GM18526 (cell line): ENCODE data around the gene CWC27.

Experiments
- POLR2A ChIP-seq: IDR thresholded peaks from 3 replicates; pipeline ENCODE4 v1.6.1; 2011; ENCODE audit not compliant: insufficient read length; ENCODE audit errors: extremely low read depth

The CWC27 gene

DNA sequence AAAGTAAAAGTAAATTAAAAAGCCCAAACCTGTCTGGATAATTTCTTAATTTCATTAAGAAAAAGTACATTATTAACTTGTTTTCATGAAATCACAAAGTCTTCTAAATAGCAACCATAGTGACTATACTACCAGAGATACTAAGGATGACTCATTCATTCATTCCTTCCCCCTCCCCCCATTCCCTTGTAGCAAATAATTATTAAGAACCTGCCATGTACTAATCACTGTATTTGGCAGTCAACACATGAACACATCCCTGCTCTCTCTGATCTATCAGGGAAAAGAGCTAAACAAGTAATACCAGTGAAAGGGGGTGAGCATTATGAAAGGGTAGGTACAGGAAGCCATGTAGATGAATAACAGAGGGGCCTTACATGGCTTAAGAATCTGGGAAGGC lies 203.9 kb downstream of the CWC27 start:
- no peak for TF ChIP-seq POLR2A

DNA sequence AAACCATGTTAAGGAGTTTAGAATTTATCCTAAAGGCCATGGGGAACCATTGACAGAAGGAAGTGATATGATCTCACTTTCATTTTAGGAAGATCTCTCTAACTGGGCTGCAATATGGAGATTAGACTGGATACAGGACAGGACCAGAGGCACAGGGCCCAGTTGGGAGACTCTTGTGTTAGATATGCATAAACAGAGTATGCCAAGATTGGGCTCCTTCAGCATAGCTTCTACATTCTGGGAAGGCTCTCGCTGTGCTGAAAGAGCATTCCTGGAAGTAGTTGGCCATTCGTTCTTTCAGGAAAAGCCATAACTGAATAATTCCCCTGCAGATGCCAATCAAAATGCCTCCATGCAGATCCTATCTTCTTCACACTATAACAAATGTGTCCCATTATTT lies 204.5 kb downstream of the CWC27 start:
- no peak for TF ChIP-seq POLR2A

DNA sequence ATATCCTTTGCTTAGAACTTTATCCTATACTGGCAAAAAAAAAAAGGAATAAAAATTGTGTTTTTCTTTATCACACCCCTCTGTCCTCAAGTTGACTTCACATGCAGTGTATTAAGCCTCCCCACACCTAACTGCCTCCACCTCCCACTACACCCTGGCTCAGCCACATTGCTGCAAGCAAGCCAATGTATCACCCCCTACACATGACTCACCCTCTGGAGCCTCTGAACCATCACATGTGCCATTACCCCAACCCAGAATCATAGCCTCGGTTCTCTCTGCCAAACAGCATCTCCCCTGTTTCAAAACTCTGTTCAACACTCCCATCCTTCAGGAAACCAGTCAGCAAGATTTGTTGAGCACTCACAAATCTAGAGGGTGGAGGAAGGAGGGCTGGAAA lies 209.0 kb downstream of the CWC27 start:
- no peak for TF ChIP-seq POLR2A

DNA sequence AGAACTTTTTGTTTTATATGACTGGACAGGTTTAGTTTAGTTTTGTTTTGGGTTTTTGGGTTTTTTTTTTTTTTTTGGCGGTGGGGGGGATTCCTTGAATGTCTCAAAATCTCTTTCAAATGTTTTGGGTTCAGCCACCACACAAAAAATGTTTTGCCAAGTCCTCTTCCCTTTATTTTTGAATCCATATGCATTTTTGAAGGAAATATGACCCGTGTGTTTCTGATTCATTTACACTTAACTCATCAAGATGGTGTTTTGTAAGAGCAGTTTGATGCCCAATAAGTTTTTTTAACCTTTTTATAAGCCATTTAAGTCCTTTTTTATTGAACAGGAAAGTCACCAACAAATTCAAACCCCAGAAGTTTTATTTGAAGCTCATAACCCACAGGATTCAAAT lies 209.8 kb downstream of the CWC27 start:
- no peak for TF ChIP-seq POLR2A

DNA sequence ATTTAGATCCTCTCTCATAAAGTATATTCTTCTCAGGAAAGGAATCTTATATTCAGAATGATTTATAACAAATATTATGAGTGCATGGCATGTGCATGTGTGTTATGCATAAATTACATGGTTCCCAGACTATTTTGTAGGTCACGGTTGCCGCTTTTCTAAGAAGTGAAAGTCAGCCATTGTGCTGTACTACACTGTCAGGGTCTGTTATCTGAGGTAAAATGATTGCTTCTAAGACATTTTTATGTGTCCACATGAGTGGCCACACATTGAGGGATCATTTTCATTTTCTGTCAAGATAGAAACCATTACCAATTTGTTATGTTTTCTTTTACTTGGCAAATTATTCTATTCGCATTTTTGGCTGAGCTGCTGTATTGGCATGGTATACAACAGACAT lies 210.8 kb downstream of the CWC27 start:
- no peak for TF ChIP-seq POLR2A

DNA sequence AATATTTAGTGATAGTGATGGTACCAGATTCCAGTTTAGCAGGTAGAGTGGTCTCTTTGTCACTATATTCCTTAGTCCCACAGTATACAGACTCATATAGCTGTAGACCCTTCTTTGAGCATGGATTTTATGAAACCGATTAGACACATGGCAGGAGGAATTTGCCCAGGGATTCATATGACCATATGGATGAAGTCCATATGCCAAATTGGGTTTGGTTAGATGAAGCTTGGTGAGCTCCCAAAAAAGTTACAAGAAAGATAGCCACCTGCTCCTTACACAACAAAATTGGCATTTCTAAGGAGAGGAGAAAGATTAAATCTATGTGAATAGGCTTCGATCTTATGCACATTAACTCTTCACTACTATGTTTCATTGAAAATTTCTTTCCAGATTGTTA lies 211.4 kb downstream of the CWC27 start:
- TF ChIP-seq POLR2A, result no peak

DNA sequence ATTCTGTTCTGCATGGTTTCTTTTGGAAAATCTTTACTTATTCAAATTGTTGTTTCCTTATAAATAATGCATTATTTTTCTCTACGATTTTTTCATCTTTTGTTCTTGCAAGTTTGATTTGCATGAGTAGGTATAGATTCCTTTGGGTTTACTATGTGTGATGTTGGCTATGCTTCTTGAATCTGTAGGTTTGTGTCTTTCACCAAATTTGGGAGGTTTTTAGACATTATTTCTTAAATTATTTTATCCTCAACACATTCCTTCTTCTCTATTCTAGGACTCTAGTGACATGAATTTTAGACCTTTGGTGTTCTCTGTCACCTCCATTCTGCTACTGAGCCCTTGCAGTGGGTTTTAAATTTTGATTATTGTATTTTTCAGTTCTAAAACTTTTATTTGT lies 219.0 kb downstream of the CWC27 start:
- TF ChIP-seq POLR2A, result no peak

DNA sequence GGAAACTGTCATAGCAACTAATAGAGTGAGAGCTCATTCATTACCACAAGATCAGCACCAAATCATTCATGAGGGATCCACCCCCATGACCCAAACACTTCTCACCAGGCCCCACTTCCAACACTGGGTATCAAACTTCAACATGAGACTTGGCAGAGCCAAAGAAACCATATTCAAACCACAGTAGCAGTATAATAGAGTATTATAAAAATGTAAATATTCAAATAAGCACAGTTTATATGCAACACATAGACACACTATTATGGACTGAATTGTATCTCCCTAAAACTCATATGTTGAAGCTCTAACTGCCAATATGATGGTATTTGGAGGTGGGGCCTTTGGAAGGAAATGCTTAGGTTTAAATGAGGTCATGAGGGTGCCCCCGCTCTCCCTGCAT lies 240.5 kb downstream of the CWC27 start:
- no peak for TF ChIP-seq POLR2A

DNA sequence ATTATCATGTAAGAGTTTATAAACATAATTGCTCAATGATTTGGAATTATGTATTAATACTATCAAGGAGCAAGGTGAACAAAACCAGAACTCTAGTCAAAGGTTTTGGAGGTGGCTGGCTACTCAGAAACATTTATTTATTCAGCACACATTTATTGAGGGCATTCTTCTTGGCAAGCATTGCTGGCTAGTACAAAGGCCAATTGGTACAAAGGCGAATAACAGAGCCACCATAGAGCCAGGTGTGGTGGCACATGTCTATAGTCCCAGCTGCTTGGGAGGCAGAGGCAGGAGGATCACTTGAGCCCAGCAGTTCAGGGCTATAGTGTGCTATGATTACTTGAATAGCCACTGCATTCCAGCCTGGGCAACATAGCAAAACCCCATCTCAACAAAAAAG lies 242.1 kb downstream of the CWC27 start:
- TF ChIP-seq POLR2A, result no peak

DNA sequence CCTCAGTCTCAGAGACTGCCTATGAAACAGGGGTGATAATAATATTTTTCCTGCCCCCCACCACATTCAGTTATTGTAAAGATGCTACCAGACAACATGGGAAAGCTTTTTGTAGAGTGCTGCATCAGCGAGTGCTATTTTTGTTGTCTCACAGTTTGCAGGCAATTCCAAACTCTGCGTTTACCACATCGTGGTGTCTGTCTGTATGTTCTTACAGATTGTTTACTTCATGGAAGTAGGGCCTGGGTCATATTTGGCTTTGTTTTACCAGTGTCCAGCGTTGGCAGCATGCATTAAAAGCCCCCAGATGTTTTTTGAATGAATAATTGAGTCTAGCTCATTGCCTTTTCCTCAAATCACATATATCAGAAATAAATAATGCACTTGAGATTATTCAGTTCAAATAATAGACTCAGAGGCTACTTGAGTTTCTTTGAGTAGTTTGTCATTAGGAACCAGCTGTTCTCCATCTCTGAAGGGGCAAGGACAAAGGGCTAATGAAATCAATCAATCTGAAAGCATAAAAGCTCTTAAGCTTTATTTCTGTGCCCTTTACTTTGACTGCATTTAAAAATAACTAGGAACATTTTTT lies 243.7 kb downstream of the CWC27 start:
- TF ChIP-seq POLR2A, result no peak

DNA sequence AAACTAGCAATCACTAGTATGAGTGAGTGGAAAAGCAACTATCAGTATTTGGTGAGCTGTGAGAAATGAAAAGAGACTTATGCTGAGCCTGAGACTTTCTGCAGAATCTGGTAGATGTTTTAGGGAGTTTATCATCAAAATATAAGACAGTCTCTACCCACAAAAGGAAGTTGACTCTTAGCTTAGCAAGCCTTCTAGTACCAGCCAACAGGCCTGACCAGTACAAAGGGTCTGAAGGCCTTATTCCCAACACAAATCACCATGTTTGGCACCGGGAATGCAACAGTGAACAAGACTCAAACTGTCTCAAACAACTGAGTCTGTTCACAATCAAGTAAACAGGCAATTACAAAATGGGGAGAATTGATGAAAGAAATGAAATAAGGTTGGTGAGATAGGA lies 244.4 kb downstream of the CWC27 start:
- no peak for TF ChIP-seq POLR2A

DNA sequence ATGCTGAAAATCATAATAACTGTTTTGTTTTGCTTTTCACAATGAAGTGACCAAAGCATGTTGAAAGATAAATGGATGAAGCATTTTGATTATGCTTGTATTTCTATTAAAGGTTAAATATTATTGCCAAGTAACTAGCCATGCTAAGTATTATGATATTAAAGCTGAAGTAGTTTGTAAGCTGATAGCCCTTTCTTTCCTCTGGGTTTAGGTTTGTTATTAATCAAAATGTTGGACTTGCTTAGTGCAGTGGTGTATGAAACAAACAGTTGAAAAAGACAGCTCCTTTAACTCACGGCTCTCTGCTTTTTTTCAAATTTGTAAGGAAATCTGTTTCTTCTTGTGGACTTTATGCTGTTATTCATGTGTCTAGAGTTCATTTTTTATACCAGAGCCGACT lies 246.0 kb downstream of the CWC27 start:
- no peak for TF ChIP-seq POLR2A

DNA sequence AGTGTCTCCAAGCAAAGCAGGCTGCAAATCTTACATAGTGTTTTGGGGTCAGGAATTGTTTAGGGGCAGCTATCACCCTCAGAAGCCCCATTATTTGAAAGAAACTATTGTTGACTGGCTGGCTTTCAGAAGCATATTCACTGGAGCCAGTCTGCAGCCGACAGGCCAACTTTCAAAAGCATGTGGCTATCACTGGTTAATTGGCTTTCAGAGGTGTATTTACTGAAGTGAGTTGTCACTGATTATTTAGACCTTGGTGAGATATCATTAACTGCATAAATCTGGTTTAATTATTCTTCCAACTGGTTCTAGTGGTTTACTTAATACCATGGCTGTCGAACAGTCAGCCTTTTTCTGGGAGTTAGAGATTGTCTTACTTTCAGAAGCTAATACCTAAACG lies 247.0 kb downstream of the CWC27 start:
- TF ChIP-seq POLR2A, result no peak

DNA sequence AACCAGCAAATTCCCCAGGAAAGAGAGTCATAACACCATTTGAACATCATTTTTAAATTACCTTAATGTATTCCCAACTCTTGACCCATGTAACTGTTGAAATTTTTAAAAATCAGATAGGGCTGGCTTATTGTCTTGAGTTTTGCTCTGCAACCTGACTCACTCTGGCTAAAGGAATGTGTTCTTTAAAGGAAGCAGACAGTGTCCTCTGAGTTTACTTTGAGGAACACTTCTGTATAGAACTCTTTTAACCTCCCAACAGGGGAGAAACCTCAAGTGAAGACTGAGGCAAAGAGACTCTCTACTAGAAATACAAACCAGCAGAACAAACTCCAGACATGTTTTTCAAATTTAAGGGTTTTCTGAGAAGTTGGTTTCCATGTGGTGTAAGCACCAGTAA lies 248.9 kb downstream of the CWC27 start:
- TF ChIP-seq POLR2A, result no peak

DNA sequence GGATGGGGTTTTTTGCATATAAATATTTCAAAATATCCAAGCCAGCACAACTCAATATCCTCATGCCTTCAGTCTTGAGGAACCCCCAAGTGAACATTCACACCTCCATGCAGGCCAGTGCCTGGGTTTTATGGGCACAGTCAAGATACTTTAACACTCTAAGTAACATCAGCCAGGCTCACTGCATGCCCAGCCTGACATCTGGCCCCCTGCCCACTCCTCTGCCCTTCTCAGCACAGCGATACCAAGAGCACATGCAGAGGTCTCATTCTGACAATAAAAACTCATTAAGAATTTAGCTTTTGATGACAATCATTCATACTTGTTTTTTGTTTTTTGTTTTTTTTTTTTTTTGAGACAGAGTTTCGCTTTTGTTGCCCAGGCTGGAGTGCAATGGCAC lies 250.0 kb downstream of the CWC27 start:
- TF ChIP-seq POLR2A, result no peak

DNA sequence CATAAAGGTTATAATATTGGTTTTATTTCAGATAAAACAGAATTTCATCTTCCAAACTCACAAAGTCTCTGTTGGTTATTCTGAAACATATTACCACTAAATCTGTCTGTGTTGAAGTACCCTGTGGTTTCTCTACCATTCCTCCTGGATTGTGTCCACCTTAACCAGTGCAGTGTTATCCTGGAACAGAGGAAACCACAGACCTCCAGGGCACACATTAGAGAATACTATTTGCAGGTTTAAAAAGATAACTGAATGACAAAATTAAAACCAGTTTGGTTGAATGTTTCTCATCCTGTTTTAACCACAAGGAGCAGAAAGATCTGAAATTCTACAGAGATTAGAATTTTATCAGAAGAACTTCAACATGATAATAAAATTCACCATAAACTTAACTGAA lies 251.8 kb downstream of the CWC27 start:
- TF ChIP-seq POLR2A, result no peak

DNA sequence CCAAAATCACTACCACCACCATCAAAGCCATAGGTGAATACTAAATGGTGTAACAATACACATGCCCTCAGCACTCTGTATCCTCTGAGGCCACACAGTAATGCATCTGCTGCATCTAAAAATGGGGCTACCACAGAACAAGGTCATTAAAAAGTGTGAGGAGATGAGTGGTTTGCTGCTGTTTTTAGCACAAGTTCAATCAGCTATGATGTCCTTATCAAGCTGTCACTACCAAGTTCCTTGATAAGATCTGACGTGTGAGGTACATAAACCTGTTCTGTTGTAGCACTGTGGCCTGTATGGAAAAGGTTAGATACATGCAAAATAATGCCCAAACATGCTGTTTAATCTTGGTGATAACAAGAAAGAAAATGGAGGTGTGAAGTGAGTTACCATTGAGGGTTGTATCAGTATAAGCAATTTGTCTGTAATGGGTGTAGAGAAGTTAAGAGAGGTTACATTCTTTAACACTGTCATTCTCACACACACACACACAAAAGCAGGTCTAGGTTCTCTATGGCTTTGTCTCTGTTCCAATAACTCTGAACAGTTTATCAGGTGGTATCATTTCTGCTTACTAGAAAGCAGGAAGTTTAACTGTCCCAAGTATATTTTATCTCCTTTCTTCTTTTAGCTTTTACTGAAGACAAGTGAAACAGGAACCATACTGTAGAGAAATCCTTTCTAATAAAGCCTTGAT lies 252.9 kb downstream of the CWC27 start:
- TF ChIP-seq POLR2A, result no peak

DNA sequence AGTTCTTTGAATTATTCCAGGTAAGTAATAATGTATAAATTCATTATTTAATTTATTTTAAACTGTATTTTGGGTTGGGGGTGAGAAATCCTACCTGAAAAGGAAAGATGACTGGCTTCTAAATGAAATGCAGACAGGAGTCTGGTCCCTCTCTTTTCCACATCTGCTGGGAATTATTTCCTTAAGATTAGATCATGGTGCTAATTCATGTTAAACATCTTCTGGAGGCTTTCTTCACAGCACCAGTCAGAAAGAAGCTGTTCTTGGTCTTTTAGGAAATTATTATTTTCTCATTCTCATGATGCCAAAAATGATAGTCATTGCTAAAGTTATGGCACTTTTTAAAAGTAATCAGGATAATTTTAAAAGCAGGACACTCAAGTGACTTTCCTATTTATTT lies 254.2 kb downstream of the CWC27 start:
- no peak for TF ChIP-seq POLR2A

DNA sequence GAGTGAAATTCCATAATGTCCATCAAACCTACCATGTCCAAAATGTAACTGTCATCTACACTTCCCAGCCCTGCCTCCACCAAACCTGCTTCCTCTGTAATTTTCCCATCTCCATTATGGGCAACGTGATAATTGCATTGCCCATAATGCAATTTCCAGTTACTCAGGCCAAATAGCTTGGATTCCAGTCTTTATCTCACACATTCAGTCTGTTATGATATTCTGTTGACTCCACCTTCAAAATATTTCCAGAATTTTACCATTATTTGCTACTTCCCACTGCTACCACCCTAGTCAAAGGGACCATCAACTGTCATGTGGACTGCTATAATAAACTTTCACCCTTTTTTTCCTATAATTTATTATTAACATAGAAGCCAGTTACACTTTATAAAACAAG lies 256.0 kb downstream of the CWC27 start:
- no peak for TF ChIP-seq POLR2A
